Iris pigment epithelial cell (primary cell): ENCODE results near the gene GRIN3B.

Source experiments
- DNase-seq: peaks from one replicate; pipeline ENCODE4 v3.0.0-alpha.2; 2011; ENCODE audit warnings: low read depth

The GRIN3B gene

GRCh38 chr19:1007399-1008251 lies 7.4 kb downstream of the GRIN3B start:
- DNase-seq, result no peak

GRCh38 chr19:1008268-1009040 lies 8.2 kb downstream of the GRIN3B start:
- DNase-seq, result no peak

- no peak for DNase-seq
These were observed 9.1 kb downstream of the GRIN3B start for GRCh38 chr19:1009041-1009980.

GRCh38 chr19:1009981-1010538 lies 9.8 kb downstream of the GRIN3B start:
- no peak for DNase-seq

DNA sequence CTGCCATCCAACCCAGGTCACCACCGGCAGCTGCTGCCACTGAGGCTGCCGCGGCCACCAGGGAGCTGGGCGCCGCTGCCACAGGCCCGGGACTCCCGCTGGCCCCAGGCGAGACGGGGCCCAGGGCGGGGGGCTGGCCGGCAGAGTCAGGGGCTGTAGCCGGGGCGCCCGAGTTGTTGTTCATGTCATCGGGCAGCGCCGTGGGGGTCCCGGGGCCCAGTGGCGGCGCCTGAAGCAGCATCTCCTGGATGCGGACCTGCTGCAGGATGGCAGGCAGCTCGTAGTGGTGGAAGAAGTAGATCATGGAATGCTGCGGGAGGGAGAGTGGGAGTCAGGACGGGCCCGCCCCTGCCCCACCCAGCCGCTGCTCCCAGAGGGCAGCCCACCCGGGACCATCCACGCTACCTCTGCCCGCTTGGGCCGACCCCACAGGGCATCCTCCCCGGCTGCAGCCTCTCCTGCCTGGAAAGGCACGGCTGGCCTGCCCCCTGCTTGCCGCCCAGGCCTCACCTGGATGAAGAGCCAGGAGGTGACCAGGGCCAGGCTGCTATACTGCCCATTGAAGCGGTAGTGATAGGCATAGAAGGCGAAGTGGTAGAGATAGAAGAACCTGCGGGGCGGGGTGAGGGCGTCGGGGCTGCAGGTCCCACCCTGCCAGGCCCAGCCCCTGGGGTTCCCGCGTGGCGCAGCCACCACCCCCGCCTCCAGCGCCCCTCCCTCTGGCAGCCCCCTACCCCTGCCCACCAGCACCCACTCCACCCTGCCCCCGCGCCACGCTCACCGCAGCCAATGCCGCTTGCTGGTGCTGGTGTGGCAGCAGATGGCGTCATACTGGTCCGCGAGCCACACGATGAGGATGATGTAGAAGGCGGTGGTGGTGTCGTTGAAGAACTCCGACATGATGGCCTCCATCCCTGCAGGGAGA lies 10.6 kb downstream of the GRIN3B start:
- DNase-seq, result no peak

GRCh38 chr19:1011831-1012333 lies 11.7 kb downstream of the GRIN3B start:
- no peak for DNase-seq

- DNase-seq, result no peak
These were observed 12.1 kb downstream of the GRIN3B start for GRCh38 chr19:1012334-1012733.

- no peak for DNase-seq
These were observed 13.0 kb downstream of the GRIN3B start for GRCh38 chr19:1013218-1013617.

GRCh38 chr19:1014161-1015060 lies 14.2 kb downstream of the GRIN3B start:
- DNase-seq, result no peak

GRCh38 chr19:1015061-1015781 lies 15.0 kb downstream of the GRIN3B start:
- DNase-seq, result no peak

DNA sequence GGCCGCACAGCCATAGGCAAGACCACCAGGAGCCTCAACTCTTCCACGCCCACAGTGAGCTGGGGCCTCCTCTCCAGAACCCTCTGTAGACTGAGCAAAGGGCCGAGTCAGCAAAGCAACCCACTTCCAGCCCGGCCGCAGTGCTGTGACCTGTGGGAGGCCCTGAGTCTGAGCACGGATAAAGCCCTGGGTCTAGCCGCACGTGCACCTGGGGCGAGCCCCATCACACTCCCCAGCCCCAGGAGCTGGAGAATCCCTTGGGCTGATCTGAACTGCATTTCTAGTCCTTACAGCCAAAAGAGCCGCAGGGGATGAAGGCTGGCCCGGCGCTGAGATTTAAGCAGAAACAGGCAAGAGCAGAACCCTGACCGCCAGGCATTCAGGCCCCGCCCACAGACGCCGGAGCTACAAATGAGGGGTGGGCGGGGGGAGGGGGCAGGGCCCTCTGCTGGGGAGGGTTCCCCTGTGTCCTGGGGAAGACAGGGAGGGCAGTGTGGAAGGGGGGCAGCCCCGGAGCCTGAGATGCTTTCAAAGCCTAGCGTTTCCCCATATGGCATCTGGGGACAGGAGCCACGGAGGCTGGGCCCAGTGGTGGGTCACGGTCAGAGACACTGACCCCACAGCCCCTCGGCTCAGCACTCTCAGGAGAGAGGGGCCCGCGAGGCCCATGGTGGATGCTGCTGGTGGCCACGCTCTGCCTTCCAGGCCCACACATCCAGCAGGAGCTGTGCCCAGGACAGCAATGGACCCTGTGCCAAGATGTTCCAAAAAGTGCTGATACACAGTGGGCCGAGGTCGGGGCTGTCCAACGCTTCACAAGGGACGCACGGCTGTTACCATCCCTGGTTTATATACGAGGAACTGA lies 15.8 kb downstream of the GRIN3B start:
- DNase-seq, result no peak

DNA sequence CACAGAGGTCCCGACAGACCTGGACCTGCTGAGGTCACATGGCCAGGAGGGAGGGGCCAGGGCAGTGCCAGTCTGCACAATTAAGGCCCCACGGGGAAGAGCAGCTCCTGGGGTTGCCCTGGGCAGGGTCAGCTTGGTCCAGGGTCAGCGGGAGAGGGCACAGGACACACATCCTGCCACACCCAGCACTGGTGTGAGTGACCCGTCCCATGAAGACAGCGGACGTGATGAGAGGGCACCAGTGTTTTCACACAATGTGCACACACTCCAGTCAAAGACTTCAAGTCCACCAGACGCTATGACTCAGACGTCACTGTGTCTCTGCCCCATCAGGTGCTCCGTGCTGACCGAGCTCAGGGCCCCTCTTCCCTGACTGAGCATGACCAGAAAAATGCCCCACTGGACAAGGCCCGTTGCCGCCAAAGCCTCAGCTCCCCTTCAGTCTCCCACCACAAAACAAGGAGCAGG lies 16.5 kb downstream of the GRIN3B start:
- DNase-seq, result peak; percentile 78

DNA sequence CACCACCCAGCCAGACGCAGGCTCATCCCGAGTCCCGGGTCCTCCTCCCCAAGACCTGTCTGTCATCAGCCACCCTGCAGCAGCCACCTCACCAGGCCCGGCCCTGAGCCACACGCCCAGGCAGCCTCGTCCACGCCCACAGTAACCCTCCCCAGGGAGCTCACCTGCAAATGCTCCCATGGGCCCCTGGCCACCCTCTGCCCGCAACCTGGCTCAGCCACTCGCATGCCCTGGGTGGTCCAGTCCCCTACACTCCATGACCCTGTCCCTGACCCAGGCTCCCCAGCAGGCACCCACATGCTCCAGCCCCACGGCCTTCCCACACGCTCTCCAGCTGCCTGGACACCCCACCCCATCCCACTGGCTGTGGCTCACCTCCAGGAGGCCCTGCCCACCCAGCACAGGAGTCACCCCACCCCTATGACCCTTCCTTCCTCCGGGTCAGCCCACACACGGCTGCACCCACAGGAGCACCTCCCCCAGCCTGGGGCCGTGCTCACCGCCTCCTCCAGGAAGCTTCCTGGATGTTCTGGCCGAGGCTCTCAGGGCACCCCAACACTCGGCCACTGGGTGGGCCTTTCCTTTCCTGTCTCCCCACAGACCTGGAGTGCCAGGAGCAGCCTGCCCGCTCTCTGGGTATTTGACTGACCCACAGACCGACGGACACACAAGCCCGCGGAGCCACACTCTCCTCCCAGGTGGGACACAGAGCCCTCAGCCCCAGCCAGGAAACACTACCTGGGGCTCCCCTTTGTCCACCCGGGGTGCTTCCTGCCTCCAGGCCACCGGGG lies 17.1 kb downstream of the GRIN3B start:
- DNase-seq, result no peak

DNA sequence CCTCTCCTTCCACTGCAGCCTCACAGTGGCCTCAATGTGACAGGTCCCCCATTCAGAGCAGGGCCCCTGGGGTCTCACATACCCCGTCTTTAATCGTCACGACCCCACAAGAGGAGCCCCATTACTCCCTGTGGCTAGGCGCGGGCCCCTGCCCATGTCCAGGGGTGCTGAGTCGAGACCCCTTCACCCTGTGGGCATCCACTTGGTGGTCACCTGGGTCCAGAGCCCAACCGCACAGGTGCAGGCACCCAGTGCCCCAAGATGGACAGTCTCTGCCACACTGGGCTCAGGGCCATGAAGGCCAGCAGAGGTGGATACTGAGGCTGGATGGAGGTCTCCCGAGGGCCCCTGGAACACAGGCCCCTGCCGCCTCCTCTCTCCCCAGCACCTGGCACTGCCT lies 17.7 kb downstream of the GRIN3B start:
- DNase-seq, result no peak

DNA sequence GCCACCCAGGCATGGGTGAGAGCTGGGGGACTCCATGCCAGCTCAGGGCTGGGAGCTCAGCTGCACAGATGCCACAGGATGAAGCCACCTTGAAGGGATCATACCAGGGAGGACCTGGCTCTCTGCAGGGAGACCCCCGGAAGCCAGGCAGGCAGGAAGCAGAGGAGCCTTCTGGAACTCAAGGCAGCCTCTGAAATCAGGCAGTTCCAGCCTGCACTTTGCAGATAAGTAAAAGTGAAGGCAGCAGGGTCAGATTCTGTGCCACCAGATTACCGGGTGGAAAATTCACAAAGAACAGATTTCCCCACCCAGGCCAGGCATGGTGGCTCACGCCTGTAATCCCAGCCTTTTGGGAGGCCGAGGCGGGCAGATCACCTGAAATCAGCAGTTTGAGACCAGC lies 18.2 kb downstream of the GRIN3B start:
- no peak for DNase-seq

- DNase-seq, result no peak
These were observed 18.9 kb downstream of the GRIN3B start for GRCh38 chr19:1018932-1019615.
